ENCODE measurements around the gene PFN1. TPM values are rescaled to one million over a fixed set of nuclear protein-coding genes. Genes with fewer than 3 reads are reported as not detected.

Gene PFN1
- 811 TPM for total RNA-seq

GRCh38 chr17:4948166-4948930 is at the start of gene PFN1:
Gene PFN1 (minus strand): TSS chr17:4948530. CDS start chr17:4948394, 136 bp downstream.
- peak within 1 kb of the TSS; percentile 91 to 99 for H3K4me3 ChIP-seq
- DNase-seq (ENCODE audit: extremely low spot score in 2 of 2) = no peak
- intact Hi-C loops (cut with DNase I) = loop anchor here (5.0 kb wide), 1 partner anchor 49 kb away; the partner anchor contains the start of genes INCA1 and KIF1C
- peaks cover 40% of the 10 kb centered on the region for H3K4me1 ChIP-seq
- peaks cover 0 to 22% of the 10 kb centered on the region in 2 donors for H3K36me3 ChIP-seq
- H3K27me3 ChIP-seq = no peaks in the 10 kb centered on the region
- peak in 1 of 2 donors; percentile 93 for TF ChIP-seq POLR2A (IDR thresholded peaks at IDR 0.05)
- TF ChIP-seq POLR2AphosphoS5 (IDR thresholded peaks at IDR 0.05; ENCODE audit: insufficient read depth in 1 of 2, low read depth in 1 of 2) = peak; percentile 49 to 56
- TF ChIP-seq, protein P1, sequence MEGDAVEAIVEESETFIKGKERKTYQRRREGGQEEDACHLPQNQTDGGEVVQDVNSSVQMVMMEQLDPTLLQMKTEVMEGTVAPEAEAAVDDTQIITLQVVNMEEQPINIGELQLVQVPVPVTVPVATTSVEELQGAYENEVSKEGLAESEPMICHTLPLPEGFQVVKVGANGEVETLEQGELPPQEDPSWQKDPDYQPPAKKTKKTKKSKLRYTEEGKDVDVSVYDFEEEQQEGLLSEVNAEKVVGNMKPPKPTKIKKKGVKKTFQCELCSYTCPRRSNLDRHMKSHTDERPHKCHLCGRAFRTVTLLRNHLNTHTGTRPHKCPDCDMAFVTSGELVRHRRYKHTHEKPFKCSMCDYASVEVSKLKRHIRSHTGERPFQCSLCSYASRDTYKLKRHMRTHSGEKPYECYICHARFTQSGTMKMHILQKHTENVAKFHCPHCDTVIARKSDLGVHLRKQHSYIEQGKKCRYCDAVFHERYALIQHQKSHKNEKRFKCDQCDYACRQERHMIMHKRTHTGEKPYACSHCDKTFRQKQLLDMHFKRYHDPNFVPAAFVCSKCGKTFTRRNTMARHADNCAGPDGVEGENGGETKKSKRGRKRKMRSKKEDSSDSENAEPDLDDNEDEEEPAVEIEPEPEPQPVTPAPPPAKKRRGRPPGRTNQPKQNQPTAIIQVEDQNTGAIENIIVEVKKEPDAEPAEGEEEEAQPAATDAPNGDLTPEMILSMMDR (IDR thresholded peaks at IDR 0.05) = no peak
- peak within 1 kb of the TSS; percentile 95 for H3K27ac ChIP-seq
- no peaks in the 10 kb centered on the region for H3K9me3 ChIP-seq

DNA sequence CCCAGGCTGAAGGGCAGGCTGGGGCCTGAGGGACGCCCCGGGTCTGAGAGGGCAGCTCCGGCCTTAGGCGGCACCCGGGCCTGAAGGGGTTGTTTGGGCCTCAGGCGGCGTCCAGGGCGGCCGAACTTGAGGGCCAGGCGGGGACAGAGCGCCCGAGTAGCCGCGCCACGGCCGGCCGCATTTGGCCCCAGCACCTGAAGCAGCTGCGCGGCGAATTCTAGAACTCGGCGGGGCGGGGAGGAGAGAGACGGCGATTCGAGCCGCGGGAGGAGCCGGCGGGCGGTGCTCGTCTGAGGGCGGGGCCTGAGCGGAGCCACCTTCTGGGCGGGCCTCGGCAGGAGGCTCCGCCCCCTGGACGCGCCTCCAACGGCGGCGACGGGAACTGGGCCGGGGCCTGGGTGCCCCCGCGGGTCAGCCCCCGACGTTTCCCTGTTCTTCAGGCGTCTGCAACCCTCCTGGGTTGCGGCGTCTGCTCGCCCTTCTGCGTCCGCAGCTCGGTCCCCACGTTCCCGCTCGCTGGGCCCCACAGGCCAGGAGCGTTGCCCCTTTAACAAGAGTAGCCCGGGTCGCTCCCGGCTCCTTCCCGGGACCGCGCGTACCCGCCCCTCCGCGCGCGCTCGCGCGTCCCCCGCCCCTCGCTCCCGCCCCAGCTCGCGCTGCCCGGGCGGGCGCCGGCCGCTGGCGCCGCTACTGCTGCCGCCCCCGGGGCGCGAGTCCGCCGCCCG is 49.1 kb upstream of the PFN1 start, which contains the start of the genes INCA1 and KIF1C:
Gene INCA1, minus strand, starts transcription at position 221 of the 725 bp plus-strand sequence. CDS start 3,085 bp downstream, outside the sequence.
Gene KIF1C, plus strand, starts transcription at position 649 of the 725 bp plus-strand sequence. CDS start 2,297 bp downstream, outside the sequence.
- Histone ChIP-seq H3K27me3 (no peaks in the 10 kb centered on the region), H3K27ac (peak within 1 kb of the TSS; percentile 89), H3K36me3 (peaks cover 0 to 13% of the 10 kb centered on the region in 2 donors), H3K4me1 (peaks cover 33% of the 10 kb centered on the region), H3K9me3 (no peaks in the 10 kb centered on the region), H3K4me3 (peak within 1 kb of the TSS; percentile 85 to 95)
- DNase-seq (ENCODE audit: extremely low spot score in 2 of 2) = no peak
- intact Hi-C loops (cut with DNase I) = loop anchor here (5.0 kb wide), 1 partner anchor 50 kb away; the partner anchor contains the start of gene PFN1
- TF ChIP-seq POLR2AphosphoS5 (IDR thresholded peaks at IDR 0.05; ENCODE audit: insufficient read depth in 1 of 2, low read depth in 1 of 2) = peak; percentile 35 to 85
- peak in 1 of 2 donors; percentile 66 for TF ChIP-seq POLR2A (IDR thresholded peaks at IDR 0.05)
- TF ChIP-seq, protein P1 (IDR thresholded peaks at IDR 0.05) = peak in 1 of 3 experiments; percentile 27

GRCh38 chr17:4994081-4994595 is 45.8 kb upstream of the PFN1 start:
- H3K9me3 ChIP-seq = no peaks in the 10 kb centered on the region
- H3K27me3 ChIP-seq = no peaks in the 10 kb centered on the region
- no peak for TF ChIP-seq POLR2AphosphoS5 (IDR thresholded peaks at IDR 0.05; ENCODE audit: insufficient read depth in 1 of 2, low read depth in 1 of 2)
- TF ChIP-seq, protein P1 (IDR thresholded peaks at IDR 0.05) = no peak
- no peak for TF ChIP-seq POLR2A (IDR thresholded peaks at IDR 0.05)
- peaks cover 20% of the 10 kb centered on the region for H3K4me1 ChIP-seq
- DNase-seq (ENCODE audit: extremely low spot score in 2 of 2) = no peak
- no peak overlapping the region for H3K27ac ChIP-seq
- intact Hi-C loops (cut with DNase I) = no loop called here
- no peak overlapping the region for H3K4me3 ChIP-seq
- H3K36me3 ChIP-seq = no peaks in the 10 kb centered on the region

DNA sequence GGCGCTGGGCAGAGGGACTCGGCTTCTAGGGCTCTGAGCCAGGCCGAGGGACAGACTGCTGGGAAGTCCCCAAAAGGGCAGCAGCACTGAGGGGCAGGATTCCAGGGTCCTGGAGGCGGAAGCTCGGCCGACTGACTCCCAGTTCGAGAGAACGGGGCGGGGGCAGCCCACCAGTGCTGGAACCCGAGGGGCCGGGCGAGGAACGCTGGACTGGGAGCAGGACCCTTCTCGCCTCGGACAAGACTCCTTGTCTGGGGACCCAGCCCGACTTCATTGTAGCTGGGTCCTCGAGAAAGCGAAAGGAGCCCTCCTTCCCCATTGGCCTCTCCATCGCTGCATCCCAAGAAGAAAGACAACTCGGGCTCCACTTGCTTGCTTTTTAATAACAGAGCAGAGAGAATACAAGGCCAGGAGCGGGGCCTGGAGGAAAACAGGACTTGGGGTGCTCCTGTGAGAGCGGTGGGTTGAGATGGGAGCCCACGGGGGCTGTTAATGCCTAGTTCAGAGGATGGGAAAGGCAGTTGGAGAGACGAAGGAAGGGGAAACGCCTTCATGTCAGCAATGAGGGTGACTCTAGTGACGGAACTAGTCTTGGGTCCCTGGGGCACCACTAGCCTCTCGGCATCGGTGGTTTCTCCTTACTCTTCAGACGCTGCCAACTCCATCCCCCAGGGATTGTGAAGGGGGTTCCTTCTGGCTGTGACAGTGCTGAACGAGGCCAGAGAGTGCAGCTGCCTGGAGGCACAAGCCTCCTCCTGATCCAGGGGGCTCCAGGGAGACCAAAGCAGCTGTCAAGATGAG is 39.6 kb upstream of the PFN1 start:
- Histone ChIP-seq H3K9me3 (no peaks in the 10 kb centered on the region), H3K27me3 (no peaks in the 10 kb centered on the region), H3K27ac (peak overlapping the region; percentile 89), H3K4me1 (peaks cover 32% of the 10 kb centered on the region), H3K4me3 (peak overlapping the region; percentile 66 to 95), H3K36me3 (no peaks in the 10 kb centered on the region)
- TF ChIP-seq POLR2AphosphoS5 (IDR thresholded peaks at IDR 0.05; ENCODE audit: insufficient read depth in 1 of 2, low read depth in 1 of 2) = peak in 1 of 2 donors; percentile 75
- TF ChIP-seq POLR2A (IDR thresholded peaks at IDR 0.05) = no peak
- TF ChIP-seq, protein P1 (IDR thresholded peaks at IDR 0.05) = no peak
- intact Hi-C loops (cut with DNase I) = loop anchor here (10.0 kb wide), 1 partner anchor 47 kb away; the partner anchor contains the start of gene SLC52A1
- DNase-seq (ENCODE audit: extremely low spot score in 2 of 2) = peak in 1 of 2 donors; percentile 87
